GM18858 (cell line): Measurements from ENCODE around the gene BRD9.
"Not testable (repeated sequence)": the region's sequence is repeated elsewhere in the genome, so short reads cannot be mapped to it uniquely, and the experiment has no call there.

Experiments
- ATAC-seq: cut with Tn5 transposase; IDR thresholded peaks from one replicate; pipeline ENCODE4 v1.9.1; 2021; ENCODE audit not compliant: unreplicated experiment

BRD9 gene

DNA sequence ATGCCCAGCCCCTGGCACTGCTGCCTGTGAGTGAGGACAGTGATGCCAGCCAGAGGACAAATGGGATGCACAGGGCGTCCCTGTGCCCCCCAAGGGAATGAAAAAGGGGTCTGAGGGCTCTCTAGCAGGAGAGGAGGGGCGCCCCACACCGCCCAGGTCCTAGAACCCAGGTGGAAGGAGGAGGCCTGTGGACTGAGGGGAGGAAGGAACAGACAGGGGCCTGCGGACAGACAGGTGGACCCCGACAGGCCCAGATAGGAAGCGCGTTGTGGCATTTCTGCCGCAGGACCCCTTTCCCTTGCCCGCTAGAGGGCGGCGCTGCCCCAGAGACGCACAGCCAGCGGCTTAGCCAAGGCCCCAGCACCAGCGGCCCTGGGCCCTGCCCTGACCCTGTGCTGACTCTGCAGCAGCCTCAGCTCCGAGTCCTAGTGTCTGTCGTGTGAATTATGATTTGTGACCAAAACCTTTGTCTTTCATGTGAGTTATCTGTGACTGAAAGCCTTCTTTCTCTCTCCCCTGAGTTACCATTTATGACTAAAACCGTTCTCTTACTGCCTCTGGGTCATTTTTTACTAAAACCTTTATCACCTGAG, 30.8 kb upstream of the BRD9 start:
- ATAC-seq, result peak; percentile 60

DNA sequence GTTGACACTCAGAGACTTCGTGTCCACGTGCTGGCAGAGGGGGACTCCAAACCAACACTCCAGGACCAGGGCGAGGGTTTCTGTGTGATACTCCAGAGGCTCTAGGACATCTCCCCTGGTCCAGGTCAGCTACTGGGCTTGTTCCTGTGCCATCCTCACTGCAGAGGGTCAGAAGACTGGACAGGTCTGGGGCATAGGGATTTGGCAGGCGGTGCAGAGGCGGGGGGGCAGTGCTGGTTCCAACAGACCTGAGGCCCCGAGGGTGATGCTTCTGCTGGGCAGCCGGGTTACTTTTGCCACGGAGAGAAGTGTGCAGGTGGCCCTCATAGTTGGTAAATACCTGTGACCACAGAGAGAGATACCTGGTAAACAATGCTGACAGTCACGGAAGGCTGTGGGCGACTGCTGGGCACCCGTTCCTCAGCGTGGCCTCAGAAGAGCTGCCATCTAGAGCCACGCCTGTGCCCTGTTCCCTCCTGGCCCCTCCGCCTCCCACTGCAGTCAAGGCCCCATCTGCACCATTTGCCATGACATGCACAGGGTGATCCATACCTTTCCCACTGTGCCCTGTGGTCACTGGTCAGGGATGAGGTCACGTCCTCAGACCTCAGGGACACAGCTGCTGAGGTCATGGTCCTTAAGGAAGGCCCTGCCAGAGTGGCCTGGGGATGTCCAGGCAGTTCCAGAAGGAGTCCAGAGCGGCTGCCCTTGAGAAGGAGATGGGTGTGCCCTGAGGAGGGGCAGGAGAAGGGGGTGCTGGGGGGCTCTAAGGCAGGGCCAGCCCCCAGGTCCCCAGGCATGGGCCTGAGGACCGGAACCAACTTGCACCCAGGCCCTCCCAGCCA, 30.1 kb upstream of the BRD9 start:
- no peak for ATAC-seq

DNA sequence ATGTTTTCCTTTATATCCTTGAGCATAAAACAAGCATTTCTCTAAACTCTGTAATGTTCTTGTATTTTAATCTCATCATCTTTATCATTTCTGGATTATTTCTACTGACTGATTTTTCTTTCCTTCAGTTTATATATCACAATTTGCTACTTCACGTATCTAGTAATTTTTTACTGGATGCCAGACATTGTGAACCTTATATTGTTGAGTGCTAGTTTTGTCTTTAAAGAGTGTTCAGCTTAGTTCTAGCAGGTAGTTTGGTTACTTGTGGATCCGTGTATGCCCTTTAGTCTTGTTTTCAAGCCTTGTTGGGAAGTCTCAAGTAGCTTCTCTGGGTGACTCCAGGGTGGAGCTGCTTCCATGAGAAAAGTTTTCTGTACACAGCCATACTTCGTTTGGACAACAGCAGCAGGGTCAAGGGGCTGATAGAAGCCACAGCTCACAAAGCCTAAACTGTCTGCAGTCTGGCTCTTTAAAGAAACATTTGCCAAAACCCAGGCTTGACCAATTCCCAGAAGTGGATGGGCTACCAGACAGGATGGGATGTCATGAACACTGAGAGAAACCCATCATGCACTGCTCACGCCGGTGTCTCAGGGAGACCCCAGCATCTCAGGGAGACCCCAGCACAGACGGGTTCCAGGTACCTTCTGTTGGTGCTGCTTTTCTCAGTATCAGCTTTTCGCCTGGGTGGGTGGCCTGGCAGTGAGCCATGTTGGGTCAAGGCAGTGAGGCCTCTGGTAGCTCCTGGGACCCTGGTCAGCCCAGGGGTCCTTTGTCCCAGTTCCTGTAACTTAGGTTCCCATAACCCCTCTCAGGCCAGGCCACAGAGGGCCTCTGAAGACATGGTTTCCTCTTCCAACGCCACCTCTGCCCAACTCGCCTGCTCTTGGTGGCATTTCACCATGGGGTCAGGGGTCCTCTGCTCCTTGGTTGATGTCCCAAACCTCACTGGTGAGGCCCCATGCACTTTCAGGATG, 29.1 kb upstream of the BRD9 start:
- no peak for ATAC-seq

DNA sequence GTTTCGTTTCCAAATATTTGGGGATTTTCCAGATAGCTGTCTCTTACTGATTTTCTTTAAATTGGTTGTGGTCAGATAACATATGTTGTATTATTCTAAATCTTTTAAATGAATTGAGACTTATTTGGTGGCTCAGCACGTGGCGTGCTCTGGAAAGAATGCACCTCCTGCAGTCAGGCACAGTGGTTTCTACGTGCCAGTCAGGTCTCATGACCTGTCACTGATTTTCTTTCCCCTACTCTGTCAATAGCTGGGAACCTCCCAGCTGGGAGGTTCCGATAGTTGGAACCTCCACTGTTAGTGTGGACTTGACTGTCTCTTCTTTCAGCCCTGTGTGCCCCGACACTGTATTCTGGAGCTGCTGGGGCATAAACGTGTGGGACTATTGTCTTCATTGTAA, 27.7 kb upstream of the BRD9 start:
- ATAC-seq, result no peak

GRCh38 chr5:919356-920000, 26.9 kb upstream of the BRD9 start:
- ATAC-seq, result no peak

DNA sequence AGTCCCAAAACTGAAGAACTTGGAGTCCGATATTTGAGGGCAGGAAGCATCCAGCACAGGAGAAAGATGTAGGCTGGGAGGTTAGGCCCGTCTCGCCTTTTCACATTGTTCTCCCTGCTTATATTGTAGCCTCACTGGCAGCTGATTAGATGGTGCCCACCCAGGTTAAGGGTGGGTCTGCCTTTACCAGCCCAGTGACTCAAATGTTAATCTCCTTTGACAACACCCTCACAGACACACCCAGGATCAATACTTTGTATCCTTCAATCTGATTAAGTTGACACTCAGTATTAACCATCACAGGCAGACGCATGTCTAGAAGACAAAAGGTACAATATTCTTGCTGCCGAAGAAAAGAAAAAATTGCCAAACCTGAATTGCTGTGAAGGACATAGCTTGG, 26.1 kb upstream of the BRD9 start:
- ATAC-seq, result not testable (repeated sequence)

DNA sequence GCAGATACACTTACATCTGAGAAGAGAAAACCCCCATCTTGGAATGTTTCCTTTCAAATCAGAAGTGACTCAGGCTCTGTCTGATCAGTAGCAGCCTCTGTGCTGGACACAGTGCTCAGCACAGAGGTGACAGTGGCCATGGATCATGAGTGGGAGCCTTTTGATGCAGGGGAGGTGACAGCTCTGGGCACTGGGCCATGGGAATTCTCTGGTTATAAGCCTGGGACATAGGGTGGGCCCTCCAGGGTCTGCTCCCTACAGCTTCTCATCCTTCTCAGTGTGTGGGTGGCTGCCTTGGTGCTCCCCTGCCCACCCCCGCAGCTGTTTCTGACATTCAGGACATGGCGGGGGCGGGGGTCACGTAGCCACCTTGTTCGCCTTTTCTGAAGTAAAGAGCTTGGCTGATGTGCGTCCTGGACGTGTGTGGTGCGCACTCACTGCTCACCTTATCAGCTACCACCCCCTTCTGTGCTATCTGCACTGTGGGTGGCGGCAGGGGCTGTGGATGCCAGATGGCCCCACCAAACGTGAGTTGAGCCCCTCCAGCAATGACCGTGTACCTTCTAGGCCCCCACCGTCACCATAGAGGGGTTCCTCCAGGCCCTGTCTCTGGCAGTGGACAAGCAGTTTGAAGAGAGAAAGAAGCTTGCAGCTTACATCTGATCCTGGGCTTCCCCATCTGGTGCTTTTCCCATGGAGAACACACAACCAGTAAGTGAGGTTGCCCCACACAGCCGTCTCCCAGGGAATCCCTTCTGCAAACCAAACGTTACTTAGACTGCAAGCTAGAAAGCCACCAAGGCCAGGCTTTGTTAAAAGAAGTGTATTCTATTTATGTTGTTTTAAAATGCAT, 24.1 kb upstream of the BRD9 start:
- no peak for ATAC-seq

GRCh38 chr5:915946-916345, 23.3 kb upstream of the BRD9 start:
- no peak for ATAC-seq

- ATAC-seq, result not testable (repeated sequence)
Measured at GRCh38 chr5:915346-915745, 22.7 kb upstream of the BRD9 start.

GRCh38 chr5:914612-915011, 22.0 kb upstream of the BRD9 start:
- ATAC-seq, result no peak

GRCh38 chr5:914174-914573, 21.6 kb upstream of the BRD9 start:
- ATAC-seq, result no peak

- ATAC-seq, result no peak
Measured at GRCh38 chr5:912280-913091, 19.9 kb upstream of the BRD9 start.

DNA sequence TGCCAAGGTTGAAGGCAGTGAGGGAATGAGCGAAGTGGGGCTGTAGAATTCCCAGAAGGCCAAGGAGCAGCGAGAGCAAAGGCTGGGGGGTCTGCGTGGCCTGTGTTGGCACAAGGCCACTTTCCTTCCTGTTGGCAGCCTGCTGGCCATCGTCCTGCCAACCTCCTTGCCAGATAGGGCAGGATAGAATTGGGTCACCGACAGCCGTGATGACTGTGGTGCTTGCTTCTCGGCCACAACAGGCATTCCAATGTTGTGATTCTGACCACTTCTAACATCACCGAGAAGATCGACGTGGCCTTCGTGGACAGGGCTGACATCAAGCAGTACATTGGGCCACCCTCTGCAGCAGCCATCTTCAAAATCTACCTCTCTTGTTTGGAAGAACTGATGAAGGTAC, 19.0 kb upstream of the BRD9 start:
- no peak for ATAC-seq

DNA sequence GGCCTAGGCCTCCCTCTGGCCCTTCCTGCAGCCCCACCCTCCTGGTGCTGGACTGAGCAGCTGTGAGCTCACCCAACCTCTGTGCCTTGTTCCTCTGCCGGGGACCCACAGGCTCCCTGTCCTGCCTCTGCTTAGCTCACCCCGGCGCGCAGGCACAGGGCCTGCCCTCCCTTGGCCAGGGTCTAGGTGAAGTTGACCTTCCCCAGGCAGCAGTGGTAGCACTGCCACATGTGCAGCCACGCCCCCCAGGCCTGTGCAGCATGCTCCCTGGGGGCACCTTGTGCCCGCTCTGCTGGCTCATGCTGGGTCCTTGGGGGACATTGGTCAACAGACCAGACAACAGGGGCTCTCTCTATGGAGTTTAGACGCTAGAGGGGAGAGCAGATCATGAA, 18.2 kb upstream of the BRD9 start:
- no peak for ATAC-seq

DNA sequence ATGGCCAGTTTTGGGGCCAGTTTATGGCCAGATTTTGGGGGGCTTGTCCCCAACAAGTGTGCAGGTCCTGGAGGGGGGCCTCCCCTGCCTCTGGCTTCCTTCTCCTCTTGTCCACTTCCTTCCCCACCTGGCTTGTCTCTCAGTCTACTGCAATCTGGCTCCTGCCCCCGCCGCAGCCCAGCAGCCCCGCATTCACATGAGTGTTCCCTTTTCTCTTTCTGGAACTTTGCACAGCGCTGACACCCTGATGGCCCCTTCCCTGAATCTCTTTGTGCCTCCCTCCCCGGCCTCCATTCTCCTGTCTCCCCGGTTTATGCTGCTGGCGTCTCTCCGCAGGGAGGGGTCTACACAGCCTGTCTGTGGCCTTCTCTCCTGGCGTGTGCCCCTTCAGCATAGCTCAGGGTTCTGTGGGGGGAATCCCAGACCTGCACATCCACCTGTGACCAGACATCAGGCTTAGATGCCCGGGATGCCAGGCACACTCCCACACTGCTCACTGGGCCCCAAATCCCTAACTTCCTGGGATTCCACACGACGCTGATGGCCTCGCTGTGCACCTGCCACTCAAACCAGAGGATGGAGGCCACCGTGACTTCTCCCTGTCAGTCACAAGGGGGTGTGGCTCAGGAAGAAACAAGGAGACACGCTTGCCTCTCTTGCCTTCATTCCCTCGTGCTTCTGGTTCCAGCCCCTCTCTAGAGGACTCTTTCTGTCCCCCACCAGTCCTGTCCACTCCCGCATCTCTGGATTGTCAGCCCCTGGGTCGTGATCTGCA, 17.6 kb upstream of the BRD9 start:
- ATAC-seq, result no peak

GRCh38 chr5:909086-909485, 16.5 kb upstream of the BRD9 start:
- ATAC-seq, result no peak

- ATAC-seq, result no peak
Measured at GRCh38 chr5:908172-908571, 15.6 kb upstream of the BRD9 start.

GRCh38 chr5:907366-907910, 14.8 kb upstream of the BRD9 start:
- no peak for ATAC-seq
